Stimulated activated CD8-positive, alpha-beta memory T cell treated with anti-CD3 and anti-CD28 coated beads, Interleukin-2, amount 100 ng/mL, for 48 hours (primary cell): Measurements from ENCODE around the gene ARIH2.
"Not testable (repeated sequence)": the region's sequence is repeated elsewhere in the genome, so short reads cannot be mapped to it uniquely, and the experiment has no call there.

ENCODE experiments used
- DNase-seq, 2 donors: peaks; one replicate each; pipeline ENCODE4 v3.0.0-alpha.2; 2020; ENCODE audit warnings: low read depth in 2 of 2

Gene ARIH2

DNA sequence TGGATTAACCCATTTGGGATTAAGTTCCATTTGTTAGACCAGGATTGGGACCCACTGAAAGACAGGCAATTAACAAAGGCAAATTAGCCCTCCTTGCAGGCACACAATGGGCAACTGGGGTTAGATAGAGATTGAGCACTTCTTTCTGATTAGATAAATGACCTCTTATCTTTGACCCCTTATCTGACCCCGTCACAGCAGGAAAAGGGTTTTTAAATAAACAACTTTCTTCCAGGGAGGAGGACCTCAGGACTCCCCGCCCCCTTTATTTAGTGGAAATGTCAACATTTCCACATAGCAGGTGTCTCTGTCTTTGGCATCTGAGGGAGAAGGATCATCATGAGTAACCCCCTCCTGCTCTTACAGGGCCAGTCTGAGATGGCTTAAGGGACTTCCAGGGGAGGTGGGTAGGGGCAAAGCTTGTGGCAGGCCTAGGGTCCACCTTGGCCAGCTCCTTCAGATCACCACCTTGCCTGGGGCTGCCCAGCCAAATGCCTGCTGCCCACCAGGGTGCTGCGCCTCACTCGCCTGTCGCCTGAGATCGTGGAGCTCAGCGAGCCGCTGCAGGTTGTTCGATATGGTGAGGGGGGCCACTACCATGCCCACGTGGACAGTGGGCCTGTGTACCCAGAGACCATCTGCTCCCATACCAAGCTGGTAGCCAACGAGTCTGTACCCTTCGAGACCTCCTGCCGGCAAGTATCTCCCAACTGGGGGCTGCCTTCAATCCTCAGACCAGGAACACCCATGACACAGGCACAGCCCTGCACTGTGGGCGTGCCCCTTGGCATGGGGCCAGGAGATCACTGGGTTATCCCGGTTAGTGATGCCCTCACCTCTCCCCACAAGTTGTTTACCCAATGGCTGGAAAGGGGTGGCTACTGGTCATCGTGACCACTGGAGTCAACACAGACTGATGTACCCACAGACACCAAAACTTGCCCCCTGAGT is 86.0 kb downstream of the ARIH2 start:
- DNase-seq, result no peak

DNA sequence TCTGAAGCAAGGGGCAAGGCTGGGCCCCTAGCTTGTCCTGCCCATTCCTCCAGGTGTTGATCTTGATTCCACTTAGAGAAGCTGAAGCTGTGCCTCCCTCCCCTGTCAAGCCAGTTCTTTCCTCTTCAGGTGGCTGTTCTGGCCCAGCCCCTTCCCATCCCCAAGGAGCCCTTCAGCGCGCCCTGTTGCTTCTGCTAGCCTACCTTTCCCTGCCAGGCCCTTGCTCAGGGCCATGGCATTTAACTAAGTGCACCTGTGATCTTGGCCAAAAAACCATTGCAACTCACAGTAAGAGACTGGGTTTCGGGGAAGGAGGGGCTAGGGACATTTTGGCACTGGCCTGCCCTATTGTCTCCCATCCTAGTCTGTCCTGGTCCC is 86.7 kb downstream of the ARIH2 start:
- no peak for DNase-seq

DNA sequence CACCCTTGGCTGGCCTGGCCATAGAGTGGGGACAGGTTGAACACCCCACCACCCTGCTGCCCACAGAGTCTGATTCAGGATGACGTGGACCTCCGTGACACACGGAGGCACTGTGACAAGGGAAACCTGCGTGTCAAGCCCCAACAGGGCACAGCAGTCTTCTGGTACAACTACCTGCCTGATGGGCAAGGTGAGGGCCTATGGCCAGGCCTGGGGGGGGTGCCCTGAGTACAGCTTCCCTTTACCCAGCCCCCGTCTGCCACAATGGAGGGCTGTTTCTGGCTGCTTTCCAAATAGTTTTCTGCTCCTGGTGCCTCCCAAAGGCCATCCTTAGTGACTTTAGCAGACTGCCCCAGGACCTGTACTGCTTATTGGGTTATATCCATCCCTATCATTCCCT is 87.4 kb downstream of the ARIH2 start:
- DNase-seq, result no peak

DNA sequence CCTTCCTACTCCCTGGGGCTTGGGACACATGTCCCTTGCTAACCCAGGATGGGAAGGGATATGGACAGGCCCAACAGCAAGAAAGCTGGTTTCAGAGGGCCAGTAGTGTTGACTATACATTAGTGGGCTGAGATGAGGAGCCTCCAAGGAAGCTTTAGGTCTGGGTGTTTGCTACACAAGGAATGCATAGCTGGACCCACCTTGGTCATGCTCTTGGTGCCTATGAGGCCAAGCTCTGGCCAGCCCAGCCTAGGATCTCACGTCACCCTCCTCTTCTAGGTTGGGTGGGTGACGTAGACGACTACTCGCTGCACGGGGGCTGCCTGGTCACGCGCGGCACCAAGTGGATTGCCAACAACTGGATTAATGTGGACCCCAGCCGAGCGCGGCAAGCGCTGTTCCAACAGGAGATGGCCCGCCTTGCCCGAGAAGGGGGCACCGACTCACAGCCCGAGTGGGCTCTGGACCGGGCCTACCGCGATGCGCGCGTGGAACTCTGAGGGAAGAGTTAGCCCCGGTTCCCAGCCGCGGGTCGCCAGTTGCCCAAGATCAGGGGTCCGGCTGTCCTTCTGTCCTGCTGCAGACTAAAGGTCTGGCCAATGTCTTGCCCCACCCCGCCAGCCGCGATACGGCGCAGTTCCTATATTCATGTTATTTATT is 87.9 kb downstream of the ARIH2 start:
- DNase-seq, result no peak

DNA sequence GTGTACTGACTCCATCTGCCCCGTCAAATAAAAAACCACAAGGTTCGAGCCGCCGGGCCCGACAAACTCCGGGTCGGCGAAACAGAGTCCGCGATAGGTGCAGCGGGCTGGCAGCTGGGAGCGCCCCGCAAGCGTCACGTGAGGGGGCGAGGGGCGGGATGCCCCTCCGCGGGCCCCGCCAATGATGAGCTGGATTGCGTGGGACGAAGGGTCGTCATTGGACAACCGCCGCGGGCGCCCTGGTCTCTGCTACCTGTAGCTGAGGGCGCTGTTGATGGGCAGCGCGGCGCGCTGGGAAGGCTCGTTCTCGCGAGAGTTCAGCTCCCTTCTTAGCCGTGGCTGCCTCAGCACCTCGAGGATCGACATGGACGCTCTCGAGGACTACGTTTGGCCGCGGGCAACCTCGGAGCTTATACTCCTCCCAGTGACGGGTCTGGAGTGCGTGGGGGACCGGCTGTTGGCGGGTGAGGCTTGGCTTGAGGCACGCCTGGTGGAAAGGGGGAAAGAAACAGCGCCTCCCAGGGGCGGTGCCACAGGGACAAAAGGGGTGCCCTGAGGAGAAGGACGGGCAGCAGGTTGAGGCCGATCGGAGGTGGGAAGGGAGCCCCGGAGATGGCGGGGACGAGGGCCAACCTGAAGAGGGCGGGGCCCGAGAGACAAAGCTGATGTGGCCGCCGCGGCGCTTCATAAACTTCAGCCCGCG is 88.6 kb downstream of the ARIH2 start, which contains the start of gene WDR6:
Gene WDR6 (plus strand): TSS at position 324 of the 703 bp plus-strand sequence. CDS start 41 bp downstream, at position 365.
- DNase-seq, result peak; percentile 94 to 96

DNA sequence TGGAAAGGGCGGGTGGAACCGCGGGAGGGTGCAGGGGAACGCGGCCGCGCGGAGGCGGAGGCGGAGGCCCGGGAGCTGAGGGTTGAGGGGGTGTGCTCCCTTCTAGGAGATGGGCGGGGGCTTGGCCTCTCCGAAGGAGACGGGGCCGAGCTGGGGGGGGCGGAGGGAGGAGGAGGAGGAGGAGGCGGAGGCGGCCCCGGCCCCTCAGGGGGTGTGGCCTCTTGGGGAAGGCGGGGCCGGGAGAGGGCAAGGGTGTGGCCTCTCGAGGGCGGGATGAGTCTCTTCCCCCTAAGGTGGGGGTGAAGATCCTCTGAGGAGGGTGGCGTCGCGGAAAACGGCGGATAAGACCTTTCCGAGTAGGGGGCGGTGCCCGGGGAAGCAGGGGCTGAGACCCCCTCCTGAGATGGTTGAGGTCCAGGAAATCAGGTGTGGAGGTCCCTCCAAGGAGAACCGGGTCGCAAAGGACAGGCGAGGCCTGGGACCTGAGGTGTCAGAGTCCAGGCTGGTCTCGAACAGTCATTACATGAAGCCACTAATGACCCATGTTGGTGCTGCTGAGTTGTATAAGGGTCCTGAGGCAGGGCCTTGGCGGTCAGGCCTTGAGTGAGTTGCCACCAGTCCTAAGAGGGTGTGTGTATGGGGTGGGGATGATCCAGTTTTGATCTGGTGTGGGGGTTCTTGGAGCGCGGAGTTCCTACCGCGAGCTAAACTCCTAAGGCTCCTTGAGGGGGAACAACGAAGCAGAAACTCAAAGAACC is 89.3 kb downstream of the ARIH2 start:
- peak; percentile 86 for DNase-seq

DNA sequence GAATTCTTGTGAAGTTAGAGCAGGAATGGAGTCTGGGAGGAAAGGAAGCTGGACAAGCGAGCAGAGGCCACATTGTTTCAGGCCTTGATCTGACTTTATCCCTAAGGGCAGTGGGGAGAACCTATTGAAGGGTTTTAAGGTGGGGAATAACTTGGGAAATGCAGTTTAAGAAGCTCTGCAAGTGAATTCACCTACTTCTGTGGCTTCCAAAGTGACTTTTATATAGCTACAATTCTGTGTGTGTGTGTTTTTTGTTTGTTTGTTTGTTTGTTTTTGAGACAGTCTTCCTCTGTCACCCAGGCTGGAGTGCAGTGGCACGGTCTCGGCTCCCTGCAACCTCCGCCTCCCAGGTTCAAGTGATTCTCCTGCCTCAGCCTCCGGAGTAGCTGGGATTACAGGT is 90.0 kb downstream of the ARIH2 start:
- not testable (repeated sequence) for DNase-seq

DNA sequence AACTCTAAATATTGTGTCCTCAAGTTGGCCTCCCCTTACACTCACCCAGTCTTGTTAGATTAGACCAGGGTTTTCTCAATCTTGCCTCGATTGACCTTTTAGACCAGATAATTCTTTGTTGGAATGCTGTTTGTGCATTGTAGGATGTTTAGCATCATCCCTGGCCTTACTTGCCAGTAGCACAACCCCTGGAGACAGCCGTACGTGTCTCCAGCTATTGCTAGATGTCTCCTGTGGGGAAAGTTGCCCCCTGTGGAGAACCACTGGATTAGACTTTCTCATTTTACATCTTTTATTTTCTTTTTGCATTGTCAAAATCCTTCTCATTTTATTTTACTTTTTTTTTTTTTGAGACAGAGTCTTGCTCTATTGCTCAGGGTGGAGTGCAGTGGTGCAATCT is 90.8 kb downstream of the ARIH2 start:
- DNase-seq, result no peak

DNA sequence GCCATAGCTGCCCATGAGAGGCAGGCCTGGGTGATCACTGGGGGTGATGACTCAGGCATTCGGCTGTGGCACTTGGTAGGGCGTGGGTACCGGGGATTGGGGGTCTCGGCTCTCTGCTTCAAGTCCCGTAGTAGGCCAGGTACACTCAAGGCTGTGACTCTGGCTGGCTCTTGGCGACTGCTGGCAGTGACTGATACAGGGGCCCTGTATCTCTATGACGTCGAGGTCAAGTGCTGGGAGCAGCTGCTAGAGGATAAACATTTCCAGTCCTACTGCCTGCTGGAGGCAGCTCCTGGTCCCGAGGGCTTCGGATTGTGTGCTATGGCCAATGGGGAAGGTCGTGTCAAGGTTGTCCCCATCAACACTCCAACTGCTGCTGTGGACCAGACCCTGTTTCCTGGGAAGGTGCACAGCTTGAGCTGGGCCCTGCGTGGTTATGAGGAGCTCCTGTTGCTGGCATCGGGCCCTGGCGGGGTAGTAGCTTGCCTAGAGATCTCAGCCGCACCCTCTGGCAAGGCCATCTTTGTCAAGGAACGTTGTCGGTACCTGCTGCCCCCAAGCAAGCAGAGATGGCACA is 93.9 kb downstream of the ARIH2 start:
- no peak for DNase-seq

DNA sequence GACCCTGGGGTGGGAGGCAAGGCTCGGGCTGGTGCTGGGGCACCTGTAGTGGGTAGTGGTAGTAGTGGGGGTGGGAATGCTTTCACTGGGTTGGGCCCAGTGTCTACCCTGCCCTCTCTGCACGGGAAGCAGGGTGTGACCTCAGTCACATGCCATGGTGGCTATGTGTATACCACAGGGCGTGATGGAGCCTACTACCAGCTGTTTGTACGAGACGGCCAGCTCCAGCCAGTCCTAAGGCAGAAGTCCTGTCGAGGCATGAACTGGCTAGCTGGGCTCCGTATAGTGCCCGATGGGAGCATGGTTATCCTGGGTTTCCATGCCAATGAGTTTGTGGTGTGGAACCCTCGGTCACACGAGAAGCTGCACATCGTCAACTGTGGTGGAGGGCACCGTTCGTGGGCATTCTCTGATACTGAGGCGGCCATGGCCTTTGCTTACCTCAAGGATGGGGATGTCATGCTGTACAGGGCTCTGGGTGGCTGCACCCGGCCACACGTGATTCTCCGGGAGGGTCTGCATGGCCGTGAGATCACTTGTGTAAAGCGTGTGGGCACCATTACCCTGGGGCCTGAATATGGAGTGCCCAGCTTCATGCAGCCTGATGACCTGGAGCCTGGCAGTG is 94.6 kb downstream of the ARIH2 start:
- no peak for DNase-seq

DNA sequence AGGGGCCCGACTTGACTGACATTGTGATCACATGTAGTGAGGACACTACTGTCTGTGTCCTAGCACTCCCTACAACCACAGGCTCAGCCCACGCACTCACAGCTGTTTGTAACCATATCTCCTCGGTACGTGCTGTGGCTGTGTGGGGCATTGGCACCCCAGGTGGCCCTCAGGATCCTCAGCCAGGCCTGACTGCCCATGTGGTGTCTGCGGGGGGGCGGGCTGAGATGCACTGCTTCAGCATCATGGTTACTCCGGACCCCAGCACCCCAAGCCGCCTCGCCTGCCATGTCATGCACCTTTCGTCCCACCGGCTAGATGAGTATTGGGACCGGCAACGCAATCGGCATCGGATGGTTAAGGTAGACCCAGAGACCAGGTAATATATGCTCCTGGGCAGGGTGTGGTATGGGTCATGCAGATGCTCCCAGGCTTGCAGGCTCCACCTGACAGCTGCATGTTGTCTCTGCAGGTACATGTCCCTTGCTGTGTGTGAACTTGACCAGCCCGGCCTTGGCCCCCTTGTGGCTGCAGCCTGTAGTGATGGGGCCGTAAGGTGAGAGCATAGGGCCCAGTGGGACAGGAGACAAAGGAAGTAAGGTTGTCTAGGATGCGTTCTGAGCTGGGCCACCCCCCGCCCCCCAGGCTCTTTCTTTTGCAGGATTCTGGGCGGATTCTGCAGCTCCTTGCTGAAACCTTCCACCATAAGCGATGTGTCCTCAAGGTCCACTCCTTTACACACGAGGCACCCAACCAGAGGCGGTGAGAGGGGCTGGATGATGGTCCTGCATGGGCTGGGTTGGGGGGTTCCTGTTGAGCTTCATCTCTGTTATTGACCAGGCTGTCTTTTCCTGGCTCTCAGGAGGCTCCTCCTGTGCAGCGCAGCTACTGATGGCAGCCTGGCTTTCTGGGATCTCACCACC is 95.4 kb downstream of the ARIH2 start:
- DNase-seq, result no peak

DNA sequence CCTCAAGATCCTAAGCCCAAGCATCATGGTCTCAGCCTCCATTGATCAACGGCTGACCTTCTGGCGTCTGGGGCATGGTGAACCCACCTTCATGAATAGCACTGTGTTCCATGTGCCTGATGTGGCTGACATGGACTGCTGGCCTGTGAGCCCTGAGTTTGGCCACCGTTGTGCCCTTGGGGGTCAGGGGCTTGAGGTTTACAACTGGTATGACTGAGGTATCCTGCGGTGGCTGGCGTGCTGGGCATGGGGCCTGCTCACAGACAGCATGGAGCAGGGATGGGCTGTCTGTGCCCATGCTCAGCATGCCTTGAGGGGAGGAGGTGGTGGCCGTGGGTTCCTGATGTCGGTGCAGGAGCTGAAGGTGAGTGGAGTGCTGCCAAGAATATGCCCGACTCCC is 96.4 kb downstream of the ARIH2 start:
- DNase-seq, result no peak

DNA sequence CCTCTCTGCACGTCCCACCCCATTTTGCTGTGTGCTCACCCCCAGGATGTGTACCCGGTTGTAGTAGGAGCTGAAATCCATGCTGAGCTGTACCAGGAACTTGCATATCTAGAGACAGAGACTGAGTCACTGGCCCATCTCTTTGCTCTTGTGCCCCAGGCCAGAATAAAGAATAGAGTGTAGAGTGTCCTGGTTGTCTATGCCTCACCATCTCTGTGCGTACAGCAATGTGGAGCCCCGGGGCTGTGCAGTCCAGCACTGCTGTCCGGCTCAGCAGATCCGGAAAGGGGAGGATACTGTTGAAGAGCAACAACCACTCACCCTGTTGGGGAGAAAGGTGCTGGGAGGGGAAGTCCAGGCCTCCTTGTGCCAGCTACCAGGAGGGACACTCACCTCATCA is 97.1 kb downstream of the ARIH2 start:
- no peak for DNase-seq

DNA sequence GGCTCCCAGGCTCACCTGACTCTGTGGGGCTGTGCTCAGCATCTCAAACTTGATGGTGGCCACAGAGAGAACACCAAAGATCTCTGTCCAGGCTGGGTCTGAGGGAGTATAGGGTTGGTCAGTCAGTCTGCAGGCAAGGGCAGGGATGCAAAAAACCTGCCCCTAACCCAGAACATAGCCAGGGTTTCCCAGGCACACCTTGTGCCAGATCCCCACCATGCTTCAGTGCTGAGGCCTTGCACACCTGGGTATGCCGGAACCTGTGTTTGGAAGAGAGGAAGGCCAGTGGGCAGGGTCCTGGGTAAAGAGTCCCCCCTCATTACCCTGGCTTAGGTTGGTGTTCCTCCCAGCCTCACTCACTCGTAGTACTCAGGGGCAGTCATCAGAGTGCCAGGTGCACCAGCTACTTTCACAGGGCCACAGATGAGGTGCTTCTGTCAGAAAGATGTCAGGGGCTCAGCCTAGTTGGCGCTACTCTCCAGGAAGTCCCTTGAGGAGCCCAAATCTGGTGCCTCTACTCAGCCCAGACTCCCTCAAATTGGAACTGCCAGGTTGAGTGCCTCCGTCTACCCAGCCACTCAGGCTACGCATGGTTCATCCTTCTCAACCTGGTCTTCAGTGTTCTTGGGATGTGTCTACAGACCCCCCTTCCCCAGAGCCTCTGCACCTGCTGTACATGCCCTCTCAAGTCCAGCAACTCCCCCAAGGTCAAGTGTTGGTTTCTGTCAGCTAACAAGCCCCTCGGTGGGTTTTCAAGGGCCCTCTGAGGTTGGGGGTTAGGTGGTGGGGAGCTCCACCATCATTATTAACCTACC is 98.0 kb downstream of the ARIH2 start:
- DNase-seq, result no peak

DNA sequence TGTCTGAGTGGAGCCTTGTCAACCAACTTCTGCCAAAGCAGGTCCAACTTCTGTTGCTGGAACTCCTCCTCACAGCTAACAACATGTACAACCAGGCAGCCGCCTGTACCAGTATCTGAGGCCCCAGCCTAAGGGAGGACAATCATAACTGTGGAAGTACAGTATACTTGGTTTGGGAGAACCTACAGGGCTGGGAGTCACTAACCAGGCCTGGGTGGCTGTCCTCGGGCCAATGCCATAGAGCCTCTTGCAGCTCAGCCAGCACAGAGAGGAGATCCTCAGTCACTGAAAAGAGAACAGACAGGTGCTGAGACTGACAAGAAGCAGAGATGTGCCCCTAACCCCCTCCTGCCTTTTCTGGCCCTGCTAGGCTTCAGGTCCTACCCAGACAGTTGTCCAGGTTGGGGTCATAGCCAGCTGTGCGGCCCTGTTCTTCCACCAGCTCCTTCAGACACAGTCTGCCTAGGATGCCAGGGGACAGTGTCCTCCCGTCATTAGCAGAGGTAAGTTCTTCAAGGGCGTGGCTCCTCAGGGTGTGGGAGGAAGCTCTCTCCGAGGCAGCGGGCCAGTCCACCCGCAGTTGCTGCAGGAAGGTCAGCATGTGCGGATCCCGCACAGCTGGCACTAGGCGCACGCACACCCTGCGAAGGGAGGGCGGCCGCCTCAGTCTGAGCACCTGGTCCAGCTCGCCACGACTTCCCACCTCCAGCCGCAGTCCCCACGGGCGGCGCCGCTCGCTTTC is 98.8 kb downstream of the ARIH2 start:
- DNase-seq, result no peak

DNA sequence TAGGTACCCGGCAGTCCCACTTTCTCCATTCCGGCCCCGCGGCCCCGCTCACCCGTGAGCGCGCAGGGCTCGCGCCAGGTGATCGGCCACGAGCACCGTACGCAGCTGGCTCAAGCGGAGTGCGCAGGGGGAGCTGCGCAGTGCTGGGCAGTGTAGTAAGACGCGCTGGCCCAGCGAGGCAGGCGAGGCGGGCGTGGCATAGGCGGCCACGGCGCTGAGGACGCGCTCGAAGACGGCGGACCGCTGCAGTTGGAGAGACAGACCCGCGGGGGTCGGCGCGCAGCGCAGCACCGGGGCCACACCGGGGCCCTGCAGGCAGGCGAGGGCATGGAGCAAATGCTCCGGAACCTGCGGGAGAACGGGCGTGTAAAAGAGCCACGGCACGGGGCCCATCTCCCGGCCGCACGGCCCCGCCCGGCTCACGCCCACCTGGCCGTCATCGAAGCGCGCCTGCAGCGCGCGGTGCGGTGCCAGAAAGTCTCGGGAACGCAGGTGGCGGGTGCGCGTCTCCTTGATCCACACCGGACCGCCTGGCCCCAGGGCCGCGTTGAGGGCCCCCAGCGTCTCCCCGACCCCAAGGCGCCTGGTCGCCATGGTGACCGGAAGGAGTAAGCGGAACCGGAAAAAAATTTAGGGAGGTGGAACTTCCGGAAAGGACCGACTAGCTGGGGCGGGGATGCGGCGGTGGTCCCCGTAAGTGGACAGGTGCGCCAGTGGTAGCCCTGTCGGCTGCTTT is 99.5 kb downstream of the ARIH2 start, which contains the start of gene DALRD3:
Gene DALRD3 (minus strand): TSS at position 610 of the 736 bp plus-strand sequence. CDS start 16 bp downstream, at position 594.
- peak; percentile 54 to 61 for DNase-seq

DNA sequence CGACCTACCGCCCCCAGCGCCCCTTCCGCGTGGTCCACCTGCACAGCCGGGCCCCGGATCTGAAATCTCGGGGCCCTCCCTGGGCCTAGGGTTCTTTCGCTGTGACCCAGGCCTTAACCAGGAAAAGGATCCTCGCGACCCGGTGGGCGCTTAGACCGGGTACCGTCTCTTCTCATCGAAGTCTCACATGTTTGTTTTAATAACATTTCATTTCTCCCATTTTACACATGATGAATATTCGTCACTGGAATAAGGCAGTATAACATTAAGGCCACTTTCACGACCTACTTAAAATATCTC is 100.0 kb downstream of the ARIH2 start:
- DNase-seq, result no peak

DNA sequence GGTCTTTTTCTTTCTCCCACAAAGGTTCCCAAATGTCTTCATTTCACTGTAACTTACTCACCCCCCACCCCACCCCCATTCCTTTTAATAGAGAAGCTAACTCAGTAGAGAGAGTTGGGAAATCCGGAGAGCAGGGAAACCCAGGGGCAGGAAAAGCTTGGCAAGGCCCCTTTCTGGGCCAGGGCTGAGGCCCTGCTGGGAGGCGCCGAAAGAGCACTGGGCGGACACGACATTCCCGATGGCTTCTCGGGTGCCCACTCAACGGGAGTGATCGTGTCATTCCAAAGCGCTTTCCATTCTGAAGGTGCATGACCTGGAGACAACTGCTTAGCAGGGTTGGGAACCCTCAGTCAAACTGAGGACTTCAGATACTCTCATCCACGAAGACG is 101.3 kb downstream of the ARIH2 start:
- no peak for DNase-seq
